Retinal pigment epithelial cell (primary cell): ENCODE measurements around the gene ACER3.
"Not testable (repeated sequence)": the region's sequence is repeated elsewhere in the genome, so short reads cannot be mapped to it uniquely, and the experiment has no call there.

Source experiments
- DNase-seq: peaks from one replicate; pipeline ENCODE4 v3.0.0-alpha.2; 2010; ENCODE audit warnings: low read depth
- H3K4me3 ChIP-seq: 2 replicates; pipeline ENCODE4 v1.5.1; 2011; ENCODE audit warnings: mild to moderate bottlenecking, low read length, control low read depth, moderate library complexity
- TF ChIP-seq, protein P1 (sequence below): conservative IDR thresholded peaks from 2 replicates; pipeline ENCODE4 v1.5.1; 2011; ENCODE audit warnings: low read depth, low read length, control low read depth, inconsistent platforms

ACER3 gene

DNA sequence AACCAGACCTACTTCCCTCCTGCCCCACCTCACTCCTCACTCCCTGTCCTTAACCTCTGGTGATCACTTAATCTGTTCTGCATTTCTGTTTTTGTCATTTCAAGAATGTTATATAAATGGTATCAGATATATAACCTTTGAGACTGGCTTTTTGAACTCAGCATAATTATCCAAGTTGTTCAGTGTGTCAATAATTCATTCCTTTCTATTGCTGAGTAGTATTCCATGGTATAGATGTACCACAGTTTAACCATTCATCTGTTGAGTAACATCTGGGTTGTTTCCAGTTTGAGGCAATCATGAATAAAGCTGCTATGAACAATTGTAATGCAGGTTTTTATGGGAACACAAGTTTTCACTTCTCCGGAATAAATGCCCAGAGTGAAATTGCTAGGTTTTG is 138.9 kb downstream of the ACER3 start:
- DNase-seq, result no peak
- TF ChIP-seq, protein P1, sequence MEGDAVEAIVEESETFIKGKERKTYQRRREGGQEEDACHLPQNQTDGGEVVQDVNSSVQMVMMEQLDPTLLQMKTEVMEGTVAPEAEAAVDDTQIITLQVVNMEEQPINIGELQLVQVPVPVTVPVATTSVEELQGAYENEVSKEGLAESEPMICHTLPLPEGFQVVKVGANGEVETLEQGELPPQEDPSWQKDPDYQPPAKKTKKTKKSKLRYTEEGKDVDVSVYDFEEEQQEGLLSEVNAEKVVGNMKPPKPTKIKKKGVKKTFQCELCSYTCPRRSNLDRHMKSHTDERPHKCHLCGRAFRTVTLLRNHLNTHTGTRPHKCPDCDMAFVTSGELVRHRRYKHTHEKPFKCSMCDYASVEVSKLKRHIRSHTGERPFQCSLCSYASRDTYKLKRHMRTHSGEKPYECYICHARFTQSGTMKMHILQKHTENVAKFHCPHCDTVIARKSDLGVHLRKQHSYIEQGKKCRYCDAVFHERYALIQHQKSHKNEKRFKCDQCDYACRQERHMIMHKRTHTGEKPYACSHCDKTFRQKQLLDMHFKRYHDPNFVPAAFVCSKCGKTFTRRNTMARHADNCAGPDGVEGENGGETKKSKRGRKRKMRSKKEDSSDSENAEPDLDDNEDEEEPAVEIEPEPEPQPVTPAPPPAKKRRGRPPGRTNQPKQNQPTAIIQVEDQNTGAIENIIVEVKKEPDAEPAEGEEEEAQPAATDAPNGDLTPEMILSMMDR, result no peak
- no peak overlapping the region for H3K4me3 ChIP-seq

- TF ChIP-seq, protein P1, result no peak
- no peak overlapping the region for H3K4me3 ChIP-seq
- no peak for DNase-seq
Observed at GRCh38 chr11:77001613-77002012, 140.9 kb downstream of the ACER3 start.

- DNase-seq, result no peak
- no peak overlapping the region for H3K4me3 ChIP-seq
- TF ChIP-seq, protein P1, result no peak
Observed at GRCh38 chr11:77002776-77003175, 142.1 kb downstream of the ACER3 start.

DNA sequence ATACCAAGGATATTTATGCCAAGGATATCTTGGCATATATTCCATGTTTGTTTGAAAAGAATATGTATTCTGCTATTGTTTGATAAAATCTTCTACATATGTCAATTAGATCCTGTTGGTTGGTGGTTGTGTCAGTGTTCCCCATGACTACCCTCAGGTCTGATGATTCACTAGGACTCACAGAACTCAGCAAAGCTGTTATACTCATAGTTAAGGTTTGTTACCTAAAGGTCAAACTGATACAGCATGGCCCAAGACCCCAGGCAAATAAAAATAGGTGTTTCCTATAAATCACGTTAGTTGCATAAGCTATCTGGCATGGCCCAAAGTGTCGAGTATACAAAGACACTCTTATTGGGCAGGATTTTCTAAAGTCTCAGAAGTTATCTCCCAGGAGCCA is 143.2 kb downstream of the ACER3 start:
- no peak for DNase-seq
- TF ChIP-seq, protein P1, result no peak
- no peak overlapping the region for H3K4me3 ChIP-seq

- no peak for DNase-seq
- H3K4me3 ChIP-seq, result no peak overlapping the region
- TF ChIP-seq, protein P1, result no peak
Observed at GRCh38 chr11:77009533-77010160, 148.9 kb downstream of the ACER3 start.

DNA sequence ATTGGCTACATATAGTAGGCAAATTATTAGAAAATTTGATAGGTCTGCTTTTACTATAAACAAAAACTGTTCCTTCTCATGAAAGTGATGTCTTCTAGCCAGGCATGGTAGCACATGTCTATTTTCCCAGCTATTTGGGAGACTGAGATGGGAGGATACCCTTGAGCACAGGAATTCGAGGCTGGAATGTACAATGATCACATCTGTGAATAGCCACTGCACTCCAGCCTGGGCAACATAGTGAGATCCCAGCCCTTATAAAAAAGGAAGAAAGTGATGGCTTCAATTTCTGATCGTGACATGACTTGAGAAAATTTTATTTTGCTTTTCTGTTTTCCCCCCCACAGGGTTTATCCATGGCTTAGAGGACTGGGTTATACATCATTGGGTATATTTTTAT is 154.0 kb downstream of the ACER3 start:
- no peak for DNase-seq

GRCh38 chr11:77018396-77018924 is 157.7 kb downstream of the ACER3 start:
- not testable (repeated sequence) for DNase-seq, H3K4me3 ChIP-seq

More for the DNA sequence above, 154.0 kb downstream of the ACER3 start:
- no peak overlapping the region for H3K4me3 ChIP-seq
- TF ChIP-seq, protein P1, result no peak
